Spleen (tissue), 11 donors: Measurements from ENCODE around the gene IRF2BPL. TPM values are rescaled to one million over a fixed set of nuclear protein-coding genes. Genes with fewer than 3 reads are reported as not detected.

ENCODE experiments used
- DNase-seq: peaks from one replicate; pipeline ENCODE4 v3.0.0-alpha.2; 2020
- H3K27ac ChIP-seq, 8 donors: fragments of 200-600 bp; sonication (generic) in 7 of 8; 1 replicate in 4 of 8; 2 replicates in 4 of 8; pipeline versions ENCODE4 v1.5.0 to v1.8.0; 2016 to 2021; ENCODE audit warnings: inconsistent platforms in 4 of 8, mild to moderate bottlenecking in 4 of 8, moderate library complexity in 1 of 8
- H3K27me3 ChIP-seq, 7 donors: fragments of 200-600 bp; sonication (generic) in 6 of 7; replicated peaks in 1 of 7; 1 replicate in 4 of 7; 2 replicates in 3 of 7; pipeline versions ENCODE4 v1.5.0 to v1.8.0; 2016 to 2021; ENCODE audit warnings: inconsistent platforms in 3 of 7, mild to moderate bottlenecking in 1 of 7
- H3K36me3 ChIP-seq, 6 donors: fragments of 200-600 bp; sonication (generic) in 5 of 6; 1 replicate in 4 of 6; 2 replicates in 2 of 6; pipeline versions ENCODE4 v1.5.0 to v1.8.0; 2016 to 2021; ENCODE audit warnings: inconsistent platforms in 2 of 6
- H3K4me1 ChIP-seq, 6 donors: fragments of 200-600 bp; sonication (generic) in 5 of 6; 1 replicate in 3 of 6; 2 replicates in 3 of 6; pipeline versions ENCODE4 v1.5.0 to v1.8.0; 2016 to 2021; ENCODE audit warnings: inconsistent platforms in 3 of 6
- H3K4me3 ChIP-seq, 8 donors: fragments of 200-600 bp; sonication (generic) in 7 of 8; 1 replicate in 4 of 8; 2 replicates in 4 of 8; pipeline versions ENCODE4 v1.5.0 to v1.8.0; 2016 to 2021; ENCODE audit warnings: inconsistent platforms in 4 of 8, mild to moderate bottlenecking in 4 of 8, moderate library complexity in 2 of 8
- H3K9me3 ChIP-seq, 8 donors: fragments of 200-600 bp; sonication (generic) in 7 of 8; 1 replicate in 4 of 8; 2 replicates in 4 of 8; pipeline versions ENCODE4 v1.5.0 to v1.8.0; 2016 to 2021; ENCODE audit warnings: inconsistent platforms in 4 of 8
- CTCF ChIP-seq, 11 experiments: fragments of 200-600 bp in 7 of 11; fragments of 450-650 bp in 4 of 11; sonication (generic) in 4 of 11; IDR thresholded peaks in 8 of 11; conservative IDR thresholded peaks in 3 of 11; 1 replicate in 7 of 11; 2 replicates in 4 of 11; pipeline versions ENCODE4 v1.4.0 to v1.8.0; 2016 to 2021; ENCODE audit warnings: antibody characterized with exemption in 11 of 11, inconsistent platforms in 4 of 11, mild to moderate bottlenecking in 1 of 11
- POLR2A ChIP-seq, 3 donors: fragments of 450-650 bp; IDR thresholded peaks; one replicate each; pipeline ENCODE4 v1.5.1; 2017; ENCODE audit warnings: antibody characterized with exemption in 3 of 3, mild to moderate bottlenecking in 1 of 3
- POLR2AphosphoS5 ChIP-seq, 3 donors: sonication (generic); formaldehyde crosslinking; IDR thresholded peaks; one replicate each; pipeline ENCODE4 v1.5.1; 2017; ENCODE audit warnings: antibody characterized with exemption in 3 of 3
- WGBS, 5 donors: extraction: QIAGEN DNeasy Blood & Tissue Kit in 3 of 5; methylation state at CpG; one replicate each; pipeline versions ENCODE4 v1.1.5 to v1.1.7; 2013 to 2018; 5-methylcytosine and 5-hydroxymethylcytosine counted together
- intact Hi-C: fragments of 100-400 bp; cut with DNase I; formaldehyde crosslinking; loops from one replicate; pipeline ENCODE4 v1.15.0; 2023; ENCODE audit warnings: low total_unique reads
- polyA plus RNA-seq, 3 donors: library from polyadenylated mRNA; stranded (reverse); fragments of 200-250 nt; gene quantifications; one replicate each; pipeline ENCODE4 v1.2.1, GENCODE V29; 2013
- total RNA-seq, 7 donors: library from RNA; depleted of rRNA in 3 of 7; stranded (reverse); fragments of >200 nt in 3 of 7; fragmentation: NEBNext Ultra II Directional in 4 of 7; extraction: Animal tissue kit (Norgen Biotek cat#: 25700) in 4 of 7; gene quantifications; one replicate each; pipeline versions ENCODE4 v1.1.0 to v1.2.1, GENCODE V29; 2016 to 2021
- donor health status: healthy with polysubstance abuse.
- donor health status: DM: no; HTN: no; CAD: no; lungs with moderate emphysema.
- donor health status: DM: no; HTN: no; CAD: no.
- donor health status: Bipolar disorder and iron deficiency.
- donor health status: healthy.
- donor health status: DM: no; HTN: no; CAD: no.
- donor health status: DM: yes; HTN: yes; CAD: no.

Gene IRF2BPL
- total and polyA plus RNA-seq, 10 donors = 4.1 to 62.7 (median 46.2) TPM

GRCh38 chr14:76984787-76985375, 43.6 kb downstream of the IRF2BPL start:
- H3K27me3 ChIP-seq = no peaks in the 10 kb centered on the region
- intact Hi-C loops = no loop called here
- peaks cover 0 to 17% (median 8%) of the 10 kb centered on the region in 6 donors for H3K4me1 ChIP-seq
- H3K36me3 ChIP-seq = no peaks in the 10 kb centered on the region
- peaks cover 0 to 10% (median 0%) of the 10 kb centered on the region in 8 donors for H3K9me3 ChIP-seq
- H3K4me3 ChIP-seq = no peak overlapping the region
- no peak for DNase-seq
- TF ChIP-seq CTCF (IDR thresholded peaks at IDR 0.05 in 8 of 11, conservative IDR thresholded peaks at IDR 0.05 in 3 of 11) (no peak), POLR2AphosphoS5 (IDR thresholded peaks at IDR 0.05) (no peak), POLR2A (IDR thresholded peaks at IDR 0.05) (no peak)
- H3K27ac ChIP-seq = no peak overlapping the region
- WGBS, 5 donors = 71 to 80% (median 73%) methylated on average over 6 of the region's 6 CpGs

- Histone ChIP-seq H3K4me3 (no peak overlapping the region), H3K36me3 (no peaks in the 10 kb centered on the region), H3K27me3 (no peaks in the 10 kb centered on the region), H3K9me3 (peaks cover 0 to 10% (median 0%) of the 10 kb centered on the region in 8 donors), H3K27ac (no peak overlapping the region), H3K4me1 (peaks cover 0 to 17% (median 8%) of the 10 kb centered on the region in 6 donors)
- no peak for DNase-seq
- intact Hi-C loops = no loop called here
- 70 to 78% (median 72%) methylated on average over 4 of the region's 4 CpGs for WGBS, 5 donors
- TF ChIP-seq POLR2AphosphoS5 (IDR thresholded peaks at IDR 0.05) (no peak), CTCF (IDR thresholded peaks at IDR 0.05 in 8 of 11, conservative IDR thresholded peaks at IDR 0.05 in 3 of 11) (no peak), POLR2A (IDR thresholded peaks at IDR 0.05) (no peak)
These were observed 44.2 kb downstream of the IRF2BPL start for GRCh38 chr14:76984297-76984696.

- intact Hi-C loops = no loop called here
- 90 to 100% (median 100%) methylated on average over 1 of the region's 1 CpG for WGBS, 5 donors
- no peak for DNase-seq
- Histone ChIP-seq H3K4me3 (no peak overlapping the region), H3K27ac (no peak overlapping the region), H3K4me1 (peaks cover 0 to 32% (median 17%) of the 10 kb centered on the region in 6 donors), H3K27me3 (no peaks in the 10 kb centered on the region), H3K36me3 (no peaks in the 10 kb centered on the region), H3K9me3 (peaks cover 0 to 10% (median 0%) of the 10 kb centered on the region in 8 donors)
- TF ChIP-seq POLR2A (IDR thresholded peaks at IDR 0.05) = no peak
- no peak for TF ChIP-seq POLR2AphosphoS5 (IDR thresholded peaks at IDR 0.05)
- TF ChIP-seq CTCF (IDR thresholded peaks at IDR 0.05 in 8 of 11, conservative IDR thresholded peaks at IDR 0.05 in 3 of 11) = no peak
These were observed 46.8 kb downstream of the IRF2BPL start for GRCh38 chr14:76981670-76982069.

GRCh38 chr14:76977793-76978720, 50.5 kb downstream of the IRF2BPL start:
- no peaks in the 10 kb centered on the region for H3K36me3 ChIP-seq
- peak overlapping the region in 1 of 8 donors; percentile 17 for H3K4me3 ChIP-seq
- H3K27me3 ChIP-seq = no peaks in the 10 kb centered on the region
- peak overlapping the region in 4 of 8 donors; percentile 44 to 57 (median 47) for H3K27ac ChIP-seq
- intact Hi-C loops = no loop called here
- H3K9me3 ChIP-seq = peaks cover 0 to 10% (median 0%) of the 10 kb centered on the region in 8 donors
- H3K4me1 ChIP-seq = peaks cover 0 to 19% (median 13%) of the 10 kb centered on the region in 6 donors
- TF ChIP-seq CTCF (IDR thresholded peaks at IDR 0.05 in 8 of 11, conservative IDR thresholded peaks at IDR 0.05 in 3 of 11) (no peak), POLR2AphosphoS5 (IDR thresholded peaks at IDR 0.05) (peak in 2 of 3 donors; percentile 25 to 43)
- WGBS, 5 donors = 27 to 37% (median 31%) methylated on average over 15 of the region's 15 CpGs
- peak; percentile 91 for DNase-seq
